ENCODE measurements around the gene DBNL. TPM values are rescaled to one million over a fixed set of nuclear protein-coding genes. Genes with fewer than 3 reads are reported as not detected.
A peak's percentile ranks its signal among the peaks of the same experiment; 100 is the strongest.
"Not testable (repeated sequence)": the region's sequence is repeated elsewhere in the genome, so short reads cannot be mapped to it uniquely, and the experiment has no call there.

Gene DBNL
- total and polyA plus RNA-seq, 11 donors: 29.9 to 86.3 (median 42.9) TPM

DNA sequence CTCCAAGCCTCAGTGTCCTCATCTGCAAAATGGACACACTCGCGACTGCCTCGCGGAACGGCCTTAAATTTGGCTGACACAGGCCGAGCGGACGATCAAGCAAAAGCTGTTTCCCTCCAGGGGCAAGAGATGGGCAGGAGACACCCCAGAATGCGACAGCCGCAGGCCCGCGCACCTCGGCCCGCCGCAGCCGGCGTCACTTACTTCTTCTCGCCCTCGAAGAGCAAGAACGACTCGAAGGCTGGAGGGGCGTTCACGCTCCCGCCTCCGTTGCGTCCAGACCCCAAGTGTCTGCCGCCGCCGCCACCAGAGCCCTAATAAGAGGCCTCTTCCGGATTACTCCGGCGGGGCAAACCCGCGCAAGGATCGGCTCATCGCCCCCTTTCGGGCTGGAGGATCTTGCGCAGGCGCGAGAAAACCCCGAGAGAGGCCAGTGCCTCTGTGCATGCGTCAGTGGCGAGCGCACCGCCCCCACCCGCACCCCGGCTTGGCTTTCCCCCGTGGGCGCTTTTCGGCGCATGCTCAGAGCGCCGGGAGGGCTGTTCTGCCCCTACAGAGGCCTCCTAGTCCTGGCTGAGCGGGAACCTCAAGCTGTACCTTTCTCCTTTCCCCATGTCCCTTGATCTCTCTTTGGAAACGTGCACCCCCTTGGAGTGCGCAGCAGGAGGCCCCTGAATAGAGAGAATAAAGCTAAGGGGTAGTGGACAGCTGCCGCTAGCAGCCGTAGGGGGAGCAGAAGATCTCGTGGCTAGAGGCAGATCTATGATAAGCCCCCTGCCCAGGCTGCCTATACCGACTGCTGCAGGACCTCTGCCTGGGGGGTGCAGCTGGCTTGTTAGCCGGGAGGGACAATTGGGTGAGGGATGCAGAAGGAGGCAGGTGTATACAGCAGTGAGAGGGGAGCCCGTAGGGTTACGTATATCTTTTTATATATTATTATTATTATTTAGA is 25.4 kb upstream of the DBNL start:
- DNase-seq (peak; percentile 97 to 99 (median 98)), ATAC-seq (peak; percentile 97 to 98 (median 98))
- intact Hi-C loops (cut with DNase I); H3K9me3 ChIP-seq; H3K36me3 ChIP-seq; H3K27me3 ChIP-seq: not testable (repeated sequence)
- Histone ChIP-seq H3K4me1 (peaks cover 0 to 17% (median 10%) of the 10 kb centered on the region in 12 donors), H3K4me3 (peak overlapping the region; percentile 56 to 92 (median 80)), H3K27ac (peak overlapping the region in 11 of 12 donors; percentile 49 to 84 (median 70))
- TF ChIP-seq CTCF (IDR thresholded peaks at IDR 0.05): peak; percentile 58 to 93 (median 68)
- TF ChIP-seq POLR2A (IDR thresholded peaks at IDR 0.05): peak in 1 of 2 donors; percentile 58
- WGBS, 4 donors: 1 to 7% (median 3%) methylated on average over 29 to 63 of the region's 63 CpGs

DNA sequence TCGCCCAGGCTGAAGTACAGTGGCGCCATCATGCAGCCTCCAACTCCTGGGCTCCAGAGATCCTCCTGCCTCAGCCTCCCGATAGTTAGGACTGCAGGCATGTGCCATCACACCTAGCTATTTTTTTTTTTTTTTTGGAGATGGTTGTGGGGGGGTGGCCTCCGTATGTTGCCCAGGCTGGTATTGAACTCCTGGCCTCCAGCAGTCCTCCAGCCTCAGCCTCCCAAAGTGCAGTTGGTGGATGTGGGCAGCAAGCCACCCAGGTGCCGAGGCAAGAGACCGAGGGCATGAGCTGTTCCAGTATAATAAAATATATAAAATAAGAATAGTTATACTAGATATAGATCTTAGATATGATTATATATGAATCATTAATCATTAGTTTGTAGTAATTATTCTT is 24.7 kb upstream of the DBNL start:
- not testable (repeated sequence) for H3K4me3 ChIP-seq, H3K9me3 ChIP-seq, H3K36me3 ChIP-seq, H3K27me3 ChIP-seq, DNase-seq
- intact Hi-C loops (cut with DNase I): loop anchor here in 4 of 10 donors (5.0 to 10.0 kb wide), 2 partner anchors 172 to 175 kb away; no protein-coding TSS in a partner anchor
- WGBS, 4 donors: 83 to 95% (median 88%) methylated on average over 6 of the region's 6 CpGs
- peak in 1 of 4 donors; percentile 1 for ATAC-seq
- Histone ChIP-seq H3K4me1 (peaks cover 0 to 17% (median 10%) of the 10 kb centered on the region in 12 donors), H3K27ac (peak overlapping the region in 8 of 12 donors; percentile 49 to 84 (median 73))

- not testable (repeated sequence) for H3K27ac ChIP-seq, H3K27me3 ChIP-seq, H3K36me3 ChIP-seq, H3K9me3 ChIP-seq, H3K4me3 ChIP-seq, DNase-seq, ATAC-seq
- 82 to 92% (median 91%) methylated on average over 6 to 7 of the region's 7 CpGs for WGBS, 4 donors
- peaks cover 0 to 17% (median 10%) of the 10 kb centered on the region in 12 donors for H3K4me1 ChIP-seq
- intact Hi-C loops (cut with DNase I): loop anchor here in 4 of 10 donors (5.0 to 10.0 kb wide), 2 partner anchors 170 to 173 kb away; no protein-coding TSS in a partner anchor
These were observed 22.4 kb upstream of the DBNL start for GRCh38 chr7:44022069-44022468.

DNA sequence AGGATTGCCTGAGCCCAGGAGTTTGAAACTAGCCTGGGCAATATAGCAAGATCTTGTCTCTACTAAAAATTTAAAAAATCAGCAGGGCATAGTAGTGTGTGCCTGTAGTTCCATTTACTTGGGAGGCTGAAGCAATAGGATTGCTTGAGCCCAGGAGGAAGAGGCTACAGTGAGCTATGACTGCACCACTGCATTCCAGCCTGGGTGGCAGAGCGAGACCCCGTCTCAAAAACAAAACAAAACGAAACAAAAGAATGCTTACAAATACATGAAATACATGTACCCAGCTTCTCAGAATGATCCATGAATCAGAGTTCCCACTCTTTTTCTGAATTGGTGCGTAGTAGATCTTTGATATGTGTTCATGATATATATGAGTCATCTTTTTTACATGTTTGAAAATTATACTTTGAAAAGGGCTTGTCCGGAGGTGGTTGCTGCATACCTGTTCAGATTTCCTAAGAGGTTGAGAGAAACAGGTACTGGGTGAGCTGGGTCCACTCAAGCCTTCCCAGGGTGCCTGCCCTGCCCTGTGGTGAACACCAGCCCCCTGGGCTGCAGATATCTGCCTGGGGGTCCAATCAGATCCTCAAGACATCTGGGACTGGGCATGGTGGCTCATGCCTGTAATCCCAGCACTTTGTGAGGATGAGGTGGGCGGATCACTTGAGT is 21.6 kb upstream of the DBNL start:
- intact Hi-C loops (cut with DNase I): loop anchor here in 4 of 10 donors (5.0 to 10.0 kb wide), 2 partner anchors 169 to 172 kb away; no protein-coding TSS in a partner anchor
- not testable (repeated sequence) for H3K4me3 ChIP-seq, H3K27ac ChIP-seq, H3K36me3 ChIP-seq, ATAC-seq, H3K9me3 ChIP-seq, H3K27me3 ChIP-seq, DNase-seq
- 76 to 81% (median 79%) methylated on average over 5 to 6 of the region's 6 CpGs for WGBS, 4 donors
- H3K4me1 ChIP-seq: peaks cover 0 to 14% (median 7%) of the 10 kb centered on the region in 12 donors

- H3K27ac ChIP-seq, H3K4me1 ChIP-seq, H3K36me3 ChIP-seq, H3K27me3 ChIP-seq, ATAC-seq, H3K9me3 ChIP-seq, H3K4me3 ChIP-seq, DNase-seq: not testable (repeated sequence)
- intact Hi-C loops (cut with DNase I): loop anchor here in 3 of 10 donors (10.0 kb wide), 1 partner anchor 165 kb away; no protein-coding TSS in a partner anchor
- WGBS, 4 donors: 79 to 93% methylated on average over 4 to 6 of the region's 11 CpGs; no CpG with 5 or more reads in 2 of the 4 donors
These were observed 15.1 kb upstream of the DBNL start for GRCh38 chr7:44029433-44029832.

- H3K27ac ChIP-seq; H3K36me3 ChIP-seq; H3K9me3 ChIP-seq; DNase-seq; intact Hi-C loops (cut with DNase I); H3K27me3 ChIP-seq; H3K4me1 ChIP-seq; H3K4me3 ChIP-seq: not testable (repeated sequence)
- WGBS, 4 donors: 82 to 85% methylated on average over 4 of the region's 5 CpGs; no CpG with 5 or more reads in 2 of the 4 donors
- ATAC-seq: peak in 1 of 4 donors; percentile 6
These were observed 14.5 kb upstream of the DBNL start for GRCh38 chr7:44030029-44030428.

- H3K36me3 ChIP-seq; H3K9me3 ChIP-seq; H3K27ac ChIP-seq; H3K4me1 ChIP-seq; intact Hi-C loops (cut with DNase I); H3K4me3 ChIP-seq; ATAC-seq; H3K27me3 ChIP-seq: not testable (repeated sequence)
- WGBS, 4 donors: 89 to 91% (median 90%) methylated on average over 11 to 12 of the region's 13 CpGs
- DNase-seq: peak in 1 of 5 donors; percentile 18
These were observed 13.2 kb upstream of the DBNL start for GRCh38 chr7:44031319-44031718.

- H3K4me3 ChIP-seq; H3K36me3 ChIP-seq; H3K27me3 ChIP-seq; intact Hi-C loops (cut with DNase I); H3K4me1 ChIP-seq; H3K27ac ChIP-seq; H3K9me3 ChIP-seq; ATAC-seq: not testable (repeated sequence)
- DNase-seq: peak in 1 of 5 donors; percentile 42
- WGBS, 4 donors: 82 to 91% (median 86%) methylated on average over 6 of the region's 6 CpGs
These were observed 12.5 kb upstream of the DBNL start for GRCh38 chr7:44032031-44032430.
